Breast epithelium (tissue), 3 donors: ENCODE data around the gene FMO1.

Experiments
- CTCF ChIP-seq, 3 donors: fragments of 450-650 bp; IDR thresholded peaks; one replicate each; pipeline ENCODE4 v1.5.1; 2016 to 2017; ENCODE audit warnings: antibody characterized with exemption in 3 of 3, mild to moderate bottlenecking in 3 of 3, moderate library complexity in 3 of 3
- POLR2A ChIP-seq: fragments of 450-650 bp; IDR thresholded peaks from one replicate; pipeline ENCODE4 v1.6.1; 2016; ENCODE audit warnings: antibody characterized with exemption, mild to moderate bottlenecking, moderate library complexity

GRCh38 chr1:171265686-171266085 lies 17.4 kb downstream of the FMO1 start:
- TF ChIP-seq CTCF (IDR thresholded peaks at IDR 0.05) (no peak), POLR2A (no peak)
